ENCODE results near the gene LRRTM4. TPM values are rescaled to one million over a fixed set of nuclear protein-coding genes. Genes with fewer than 3 reads are reported as not detected.

LRRTM4 gene
- total and polyA plus RNA-seq, 2 experiments from 2014 or later: 4.5 to 15.4 TPM

DNA sequence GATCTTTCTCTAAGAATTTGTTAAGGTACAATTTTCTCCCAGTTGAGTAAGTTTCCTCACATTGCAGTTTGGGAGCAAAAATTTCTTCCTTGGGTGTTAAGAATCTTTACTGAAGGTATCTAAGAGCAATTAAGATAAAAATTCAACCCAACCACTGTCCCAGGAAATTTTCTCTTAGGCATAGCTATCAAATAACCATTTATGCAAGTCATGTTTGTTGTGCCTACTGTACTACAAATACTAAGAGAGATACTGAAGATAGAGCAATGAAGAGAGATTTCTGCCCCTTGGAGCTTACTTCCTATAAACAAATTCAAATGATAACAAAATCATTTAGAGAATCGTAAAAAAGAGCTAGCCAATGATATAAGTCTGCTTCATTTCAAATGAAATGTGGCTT lies 402.8 kb downstream of the LRRTM4 start (continued):
- TF ChIP-seq CREB1 (CRISPR knock-in tag; IDR thresholded peaks at IDR 0.05; ENCODE audit: low read depth) (no peak), ETS1 (IDR thresholded peaks at IDR 0.05) (no peak), ZNF114 (CRISPR knock-in tag; IDR thresholded peaks at IDR 0.05) (no peak), EZH2phosphoT487 (IDR thresholded peaks at IDR 0.05; ENCODE audit: unreplicated experiment) (no peak), NANOG (IDR thresholded peaks at IDR 0.05; ENCODE audit: borderline replicate concordance) (no peak), JUNB (IDR thresholded peaks at IDR 0.05; ENCODE audit: unreplicated experiment) (no peak), ZNF331 (CRISPR knock-in tag; IDR thresholded peaks at IDR 0.05; ENCODE audit: low read depth) (no peak)

DNA sequence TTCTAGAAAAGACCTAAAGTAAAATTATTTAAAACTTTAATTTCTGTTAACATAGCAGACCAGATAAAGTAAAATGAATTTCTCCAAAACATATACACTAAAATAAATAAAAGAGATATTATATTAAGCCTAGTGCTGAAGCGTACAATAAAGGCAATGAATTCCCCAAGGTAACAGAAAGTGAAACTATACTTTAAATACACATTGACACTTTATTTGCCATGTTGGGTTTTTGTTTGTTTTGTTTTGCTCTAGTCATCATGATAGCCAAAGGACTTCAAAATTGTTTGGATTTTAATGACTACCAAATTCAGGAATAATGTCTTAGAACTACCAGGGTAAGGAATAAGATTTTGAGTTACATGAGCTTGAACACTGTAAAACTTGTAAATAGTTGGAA lies 413.3 kb downstream of the LRRTM4 start:
- peaks cover 44% of the 10 kb centered on the region for H3K36me3 Mint-ChIP-seq (ENCODE audit: low read depth)
- ATAC-seq: no peak
- H2AFZ ChIP-seq: no peak overlapping the region
- TF ChIP-seq REST (IDR thresholded peaks at IDR 0.05; ENCODE audit: unreplicated experiment) (no peak), CREB1 (CRISPR knock-in tag; IDR thresholded peaks at IDR 0.05; ENCODE audit: low read depth) (no peak), JUNB (IDR thresholded peaks at IDR 0.05; ENCODE audit: unreplicated experiment) (no peak), ZNF462 (CRISPR knock-in tag; IDR thresholded peaks at IDR 0.05) (no peak), ZNF331 (CRISPR knock-in tag; IDR thresholded peaks at IDR 0.05; ENCODE audit: low read depth) (no peak), POLR2AphosphoS5 (IDR thresholded peaks at IDR 0.05; ENCODE audit: low read depth) (no peak), EZH2 (IDR thresholded peaks at IDR 0.05; ENCODE audit: low read depth, unreplicated experiment) (no peak), NANOG (IDR thresholded peaks at IDR 0.05; ENCODE audit: borderline replicate concordance) (no peak), ETS1 (IDR thresholded peaks at IDR 0.05) (no peak), ZNF114 (CRISPR knock-in tag; IDR thresholded peaks at IDR 0.05) (no peak), STAT1 (IDR thresholded peaks at IDR 0.05; ENCODE audit: unreplicated experiment) (no peak), EZH2phosphoT487 (IDR thresholded peaks at IDR 0.05; ENCODE audit: unreplicated experiment) (no peak)

More for the DNA sequence above, 413.3 kb downstream of the LRRTM4 start:
- Mint-ChIP-seq H3K4me1 (peaks cover 17% of the 10 kb centered on the region), H3K27me3 (ENCODE audit: insufficient read depth, low read depth, poor library complexity) (peaks cover 4% of the 10 kb centered on the region), H3K9me3 (peaks cover 12% of the 10 kb centered on the region), H3K4me3 (no peak overlapping the region), H3K27ac (no peak overlapping the region)
- no peak overlapping the region for H3K4me2 ChIP-seq
- H3K9me2 ChIP-seq (ENCODE audit: insufficient read depth): no peaks in the 10 kb centered on the region
- no peaks in the 10 kb centered on the region; the same call in none of the 2 replicates for H3K4me1 ChIP-seq (ENCODE audit: insufficient read depth)
- no peaks in the 10 kb centered on the region for H3F3A ChIP-seq (replicated peaks; ENCODE audit: low read depth)
- no peak for DNase-seq (ENCODE audit: low spot score)
- H4K20me1 ChIP-seq (replicated peaks; ENCODE audit: insufficient read depth): no peaks in the 10 kb centered on the region
- H3K79me2 ChIP-seq (replicated peaks; ENCODE audit: insufficient read depth): no peaks in the 10 kb centered on the region
- no peak overlapping the region for H3K4me3 ChIP-seq
- no peaks in the 10 kb centered on the region for H3K27me3 ChIP-seq (ENCODE audit: insufficient read depth)
- no peak overlapping the region for H3K27ac ChIP-seq (ENCODE audit: low read depth)
- H3K36me3 ChIP-seq (ENCODE audit: insufficient read depth): no peaks in the 10 kb centered on the region
